ENCODE results near the gene CAMSAP3.

The CAMSAP3 gene

GRCh38 chr19:7559102-7559501 is 36.6 kb upstream of the CAMSAP3 start:
- no peak overlapping the region for H3K4me3 ChIP-seq (ENCODE audit: low read depth, low read length)
- no peak for DNase-seq (ENCODE audit: low read depth)
- no peak for TF ChIP-seq CTCF (IDR thresholded peaks at IDR 0.05; ENCODE audit: low read depth, low read length, missing control alignments)

GRCh38 chr19:7560255-7560654 is 35.4 kb upstream of the CAMSAP3 start:
- no peak overlapping the region for H3K4me3 ChIP-seq (ENCODE audit: low read depth, low read length)
- no peak for TF ChIP-seq CTCF (IDR thresholded peaks at IDR 0.05; ENCODE audit: low read depth, low read length, missing control alignments)

GRCh38 chr19:7561325-7561724 is 34.3 kb upstream of the CAMSAP3 start:
- no peak for DNase-seq (ENCODE audit: low read depth)
- no peak for TF ChIP-seq CTCF (IDR thresholded peaks at IDR 0.05; ENCODE audit: low read depth, low read length, missing control alignments)
- no peak overlapping the region for H3K4me3 ChIP-seq (ENCODE audit: low read depth, low read length)

More at GRCh38 chr19:7560255-7560654, 35.4 kb upstream of the CAMSAP3 start:
- DNase-seq (ENCODE audit: low read depth), result no peak

GRCh38 chr19:7562646-7563393 is 32.8 kb upstream of the CAMSAP3 start:
- TF ChIP-seq CTCF (IDR thresholded peaks at IDR 0.05; ENCODE audit: low read depth, low read length, missing control alignments), result no peak
- no peak overlapping the region for H3K4me3 ChIP-seq (ENCODE audit: low read depth, low read length)
- no peak for DNase-seq (ENCODE audit: low read depth)

GRCh38 chr19:7564866-7565265 is 30.8 kb upstream of the CAMSAP3 start:
- no peak for TF ChIP-seq CTCF (IDR thresholded peaks at IDR 0.05; ENCODE audit: low read depth, low read length, missing control alignments)
- no peak overlapping the region for H3K4me3 ChIP-seq (ENCODE audit: low read depth, low read length)
- DNase-seq (ENCODE audit: low read depth), result no peak

GRCh38 chr19:7565332-7565731 is 30.3 kb upstream of the CAMSAP3 start:
- H3K4me3 ChIP-seq (ENCODE audit: low read depth, low read length), result no peak overlapping the region
- TF ChIP-seq CTCF (IDR thresholded peaks at IDR 0.05; ENCODE audit: low read depth, low read length, missing control alignments), result no peak
- no peak for DNase-seq (ENCODE audit: low read depth)

- H3K4me3 ChIP-seq (ENCODE audit: low read depth, low read length), result no peak overlapping the region
- TF ChIP-seq CTCF (IDR thresholded peaks at IDR 0.05; ENCODE audit: low read depth, low read length, missing control alignments), result no peak
Observed at GRCh38 chr19:7570761-7571160, 24.9 kb upstream of the CAMSAP3 start.

More at GRCh38 chr19:7570761-7571160, 24.9 kb upstream of the CAMSAP3 start:
- DNase-seq (ENCODE audit: low read depth), result no peak

All from GM12864 (cell line).